GM18517 (cell line): ENCODE results near the gene CRYGC.

Experiments
- ATAC-seq: cut with Tn5 transposase; IDR thresholded peaks from one replicate; pipeline ENCODE4 v1.9.1; 2021; ENCODE audit warnings: mild to moderate bottlenecking, moderate library complexity; ENCODE audit not compliant: unreplicated experiment

CRYGC gene

GRCh38 chr2:208129744-208130711 lies at the start of gene CRYGC:
TSS of gene CRYGC (minus strand) at chr2:208129828. CDS start at chr2:208129792, 36 bp downstream.
- ATAC-seq = no peak

GRCh38 chr2:208179028-208179609 lies 49.5 kb upstream of the CRYGC start:
- ATAC-seq = no peak

- no peak for ATAC-seq
These were observed 46.2 kb upstream of the CRYGC start for GRCh38 chr2:208175840-208176153.

- ATAC-seq = peak; percentile 98
These were observed 45.6 kb upstream of the CRYGC start for GRCh38 chr2:208175069-208175839.

- ATAC-seq = no peak
These were observed 44.5 kb upstream of the CRYGC start for GRCh38 chr2:208174144-208174543.

GRCh38 chr2:208172125-208172524 lies 42.5 kb upstream of the CRYGC start:
- ATAC-seq = no peak

- no peak for ATAC-seq
These were observed 35.5 kb upstream of the CRYGC start for GRCh38 chr2:208164951-208165755.

GRCh38 chr2:208163489-208163888 lies 33.9 kb upstream of the CRYGC start, which contains the start of gene CRYGA:
TSS of gene CRYGA (minus strand) at chr2:208163589. CDS start at chr2:208163556, 33 bp downstream.
- no peak for ATAC-seq

GRCh38 chr2:208156439-208156838 lies 26.8 kb upstream of the CRYGC start:
- no peak for ATAC-seq

GRCh38 chr2:208153156-208153555 lies 23.5 kb upstream of the CRYGC start:
- ATAC-seq = no peak

GRCh38 chr2:208150956-208151355 lies 21.3 kb upstream of the CRYGC start:
- ATAC-seq = no peak

- ATAC-seq = no peak
These were observed 20.5 kb upstream of the CRYGC start for GRCh38 chr2:208150094-208150493.

GRCh38 chr2:208148803-208149202 lies 19.2 kb upstream of the CRYGC start:
- no peak for ATAC-seq

- no peak for ATAC-seq
These were observed 18.1 kb upstream of the CRYGC start for GRCh38 chr2:208147759-208148158.

GRCh38 chr2:208147008-208147407 lies 17.4 kb upstream of the CRYGC start:
- ATAC-seq = no peak

GRCh38 chr2:208146006-208146405 lies 16.4 kb upstream of the CRYGC start, which contains the start of gene CRYGB:
TSS of gene CRYGB (minus strand) at chr2:208146158. CDS start at chr2:208146120, 38 bp downstream.
- ATAC-seq = no peak

- no peak for ATAC-seq
These were observed 13.5 kb upstream of the CRYGC start for GRCh38 chr2:208142925-208143799.

GRCh38 chr2:208142240-208142924 lies 12.8 kb upstream of the CRYGC start:
- no peak for ATAC-seq

GRCh38 chr2:208139447-208139846 lies 9.8 kb upstream of the CRYGC start:
- ATAC-seq = no peak
